CD4-positive, alpha-beta T cell treated with Interleukin-6 at 100 ng/mL for 8 hours (primary cell): ENCODE results near the gene MRPL52.
A peak's percentile ranks its signal among the peaks of the same experiment; 100 is the strongest.
"Not testable (repeated sequence)": the region's sequence is repeated elsewhere in the genome, so short reads cannot be mapped to it uniquely, and the experiment has no call there.

Experiments used
- DNase-seq: peaks from one replicate; pipeline ENCODE4 v3.0.0-alpha.2; 2020; ENCODE audit warnings: mixed read lengths, low spot score

Gene MRPL52

GRCh38 chr14:22811722-22812121 lies 18.0 kb upstream of the MRPL52 start:
- DNase-seq = no peak

GRCh38 chr14:22812744-22813143 lies 16.9 kb upstream of the MRPL52 start:
- DNase-seq = no peak

- no peak for DNase-seq
Observed at GRCh38 chr14:22813145-22813544, 16.5 kb upstream of the MRPL52 start.

GRCh38 chr14:22814373-22814772 lies 15.3 kb upstream of the MRPL52 start:
- DNase-seq = no peak

GRCh38 chr14:22814941-22815713 lies 14.6 kb upstream of the MRPL52 start, which contains the start of gene SLC7A7:
SLC7A7 (minus strand) TSS chr14:22815435; CDS start chr14:22813398, 2,037 bp downstream.
- no peak for DNase-seq

- DNase-seq = no peak
Observed at GRCh38 chr14:22819151-22819988, 10.3 kb upstream of the MRPL52 start.

- DNase-seq = no peak
Observed at GRCh38 chr14:22820731-22821130, 9.0 kb upstream of the MRPL52 start.

GRCh38 chr14:22821193-22822015 lies 8.3 kb upstream of the MRPL52 start:
- no peak for DNase-seq

GRCh38 chr14:22822016-22822570 lies 7.6 kb upstream of the MRPL52 start:
- no peak for DNase-seq

GRCh38 chr14:22822571-22823098 lies 7.1 kb upstream of the MRPL52 start:
- DNase-seq = peak; percentile 64

GRCh38 chr14:22824711-22825359 lies 4.9 kb upstream of the MRPL52 start:
- DNase-seq = no peak

- not testable (repeated sequence) for DNase-seq
Observed at GRCh38 chr14:22829076-22829660, 519 bp upstream of the MRPL52 start.

- no peak for DNase-seq
Observed at GRCh38 chr14:22830443-22831010, 840 bp downstream of the MRPL52 start.

- no peak for DNase-seq
Observed at GRCh38 chr14:22835505-22835904, 5.8 kb downstream of the MRPL52 start.

- DNase-seq = no peak
Observed at GRCh38 chr14:22836301-22837113, 6.8 kb downstream of the MRPL52 start, which contains the start of gene MMP14. MMP14 (plus strand) TSS chr14:22836585; CDS start chr14:22836818, 233 bp downstream.

- DNase-seq = no peak
Observed at GRCh38 chr14:22837114-22837749, 7.5 kb downstream of the MRPL52 start.

GRCh38 chr14:22837750-22838538 lies 8.3 kb downstream of the MRPL52 start:
- DNase-seq = no peak

- no peak for DNase-seq
Observed at GRCh38 chr14:22838631-22839041, 8.9 kb downstream of the MRPL52 start.
